Endothelial cell of umbilical vein (primary cell): Measurements from ENCODE around the gene MAL.

Experiments
- CTCF ChIP-seq, 2 donors: IDR thresholded peaks; 1 replicate in 1 of 2; 2 replicates in 1 of 2; pipeline ENCODE4 v1.5.1; 2011; ENCODE audit warnings: low read length in 2 of 2, mild to moderate bottlenecking in 2 of 2, moderate library complexity in 2 of 2, control low read depth in 1 of 2, inconsistent platforms in 1 of 2, low read depth in 1 of 2; ENCODE audit not compliant: insufficient read depth in 1 of 2; ENCODE audit errors: extremely low read depth in 1 of 2
- EZH2 ChIP-seq: IDR thresholded peaks from 2 replicates; pipeline ENCODE4 v1.6.1; 2012; ENCODE audit warnings: borderline replicate concordance, low read depth, mild to moderate bottlenecking, moderate library complexity, low read length, inconsistent platforms; ENCODE audit not compliant: severe bottlenecking
- FOS ChIP-seq: IDR thresholded peaks from 2 replicates; pipeline ENCODE4 v1.6.1; 2011; ENCODE audit warnings: mild to moderate bottlenecking, low read length, moderate library complexity, borderline replicate concordance; ENCODE audit not compliant: insufficient read depth
- MAX ChIP-seq: IDR thresholded peaks from 2 replicates; pipeline ENCODE4 v1.6.1; 2011; ENCODE audit not compliant: insufficient read depth, insufficient read length
- POLR2A ChIP-seq: IDR thresholded peaks from 2 replicates; pipeline ENCODE4 v1.6.1; 2012; ENCODE audit warnings: low read depth, mild to moderate bottlenecking, control low read depth, low read length
- POLR2AphosphoS5 ChIP-seq: IDR thresholded peaks from 2 replicates; pipeline ENCODE4 v1.6.1; 2012; ENCODE audit warnings: low read depth, mild to moderate bottlenecking, control low read depth, low read length, moderate library complexity; ENCODE audit not compliant: insufficient read depth

- TF ChIP-seq CTCF (IDR thresholded peaks at IDR 0.05; ENCODE audit: extremely low read depth in 1 of 2, insufficient read depth in 1 of 2, low read depth in 1 of 2, low read length in 2 of 2) (no peak), POLR2AphosphoS5 (no peak), POLR2A (no peak), EZH2 (no peak), MAX (no peak), FOS (no peak)
Observed at GRCh38 chr2:95074663-95075439, 49.3 kb downstream of the MAL start.
